ENCODE data around the gene TNFRSF8. TPM values are rescaled to one million over a fixed set of nuclear protein-coding genes. Genes with fewer than 3 reads are reported as not detected.
A peak's percentile ranks its signal among the peaks of the same experiment; 100 is the strongest.

TNFRSF8 gene
- total RNA-seq, 1 experiment from 2014 or later: not detected

DNA sequence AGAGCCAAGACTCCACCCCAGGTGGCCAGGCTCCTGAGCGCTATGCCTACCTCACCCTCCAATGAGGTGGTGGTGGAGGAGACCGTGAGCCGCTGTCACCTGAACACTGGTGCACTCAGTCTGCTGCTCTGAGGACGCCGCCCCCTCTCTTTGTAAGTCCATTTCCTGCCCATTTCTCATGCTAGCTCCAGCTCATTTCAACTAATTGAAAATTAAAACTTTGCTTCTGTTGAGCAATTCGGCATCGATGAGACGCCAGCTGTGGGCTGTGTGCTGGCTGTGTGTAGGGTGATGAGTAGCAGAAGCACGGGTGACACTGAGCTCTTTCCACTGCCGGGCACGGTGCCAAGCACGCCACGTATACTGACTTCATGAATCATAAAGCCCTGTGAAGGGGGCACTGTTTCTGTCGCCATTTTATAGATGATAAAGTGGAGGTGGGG is 114.9 kb downstream of the TNFRSF8 start:
- no peaks in the 10 kb centered on the region for H3K79me2 ChIP-seq (ENCODE audit: low read length)
- H2AFZ ChIP-seq (ENCODE audit: low read length): no peak overlapping the region
- BruUV-seq (replicated peaks): no TSS peak
- no peak overlapping the region for H3K4me2 ChIP-seq (ENCODE audit: low read length)
- H3F3A ChIP-seq (ENCODE audit: low read length, unreplicated experiment): no peaks in the 10 kb centered on the region
- CTCF ChIA-PET: interaction anchor here (1.1 kb wide), 1 partner anchor 53 kb away, joined by 3 read pairs; no protein-coding TSS in a partner anchor
- no peaks in the 10 kb centered on the region for H3K9me3 ChIP-seq (ENCODE audit: low read length)
- H3K9me2 ChIP-seq (replicated peaks; ENCODE audit: low read length): no peaks in the 10 kb centered on the region
- POLR2A ChIA-PET (ENCODE audit: unreplicated experiment): interaction anchor here (0.6 kb wide), 1 partner anchor 271 kb away, joined by 3 read pairs; no protein-coding TSS in a partner anchor
- no peaks in the 10 kb centered on the region for H3K27me3 ChIP-seq (ENCODE audit: low read length)
- no peaks in the 10 kb centered on the region for H4K20me1 ChIP-seq (ENCODE audit: low read length)
- intact Hi-C loops (cut with micrococcal nuclease): no loop called here
- DNase-seq: peak; percentile 55
- H3K4me3 ChIP-seq (ENCODE audit: low read length): no peak overlapping the region
- TF ChIP-seq, protein P1, sequence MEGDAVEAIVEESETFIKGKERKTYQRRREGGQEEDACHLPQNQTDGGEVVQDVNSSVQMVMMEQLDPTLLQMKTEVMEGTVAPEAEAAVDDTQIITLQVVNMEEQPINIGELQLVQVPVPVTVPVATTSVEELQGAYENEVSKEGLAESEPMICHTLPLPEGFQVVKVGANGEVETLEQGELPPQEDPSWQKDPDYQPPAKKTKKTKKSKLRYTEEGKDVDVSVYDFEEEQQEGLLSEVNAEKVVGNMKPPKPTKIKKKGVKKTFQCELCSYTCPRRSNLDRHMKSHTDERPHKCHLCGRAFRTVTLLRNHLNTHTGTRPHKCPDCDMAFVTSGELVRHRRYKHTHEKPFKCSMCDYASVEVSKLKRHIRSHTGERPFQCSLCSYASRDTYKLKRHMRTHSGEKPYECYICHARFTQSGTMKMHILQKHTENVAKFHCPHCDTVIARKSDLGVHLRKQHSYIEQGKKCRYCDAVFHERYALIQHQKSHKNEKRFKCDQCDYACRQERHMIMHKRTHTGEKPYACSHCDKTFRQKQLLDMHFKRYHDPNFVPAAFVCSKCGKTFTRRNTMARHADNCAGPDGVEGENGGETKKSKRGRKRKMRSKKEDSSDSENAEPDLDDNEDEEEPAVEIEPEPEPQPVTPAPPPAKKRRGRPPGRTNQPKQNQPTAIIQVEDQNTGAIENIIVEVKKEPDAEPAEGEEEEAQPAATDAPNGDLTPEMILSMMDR (conservative IDR thresholded peaks at IDR 0.05; ENCODE audit: low read depth, low read length): no peak
- TF ChIP-seq EZH2 (IDR thresholded peaks at IDR 0.05; ENCODE audit: low read length, unreplicated experiment) (no peak), EZH2phosphoT487 (IDR thresholded peaks at IDR 0.05; ENCODE audit: borderline replicate concordance, low read length) (no peak)
- H3K4me1 ChIP-seq (ENCODE audit: insufficient read depth, low read length): peaks cover 3% of the 10 kb centered on the region; the same call in 1 of the 2 replicates
- H3K27ac ChIP-seq (ENCODE audit: low read length): no peak overlapping the region
- ATAC-seq: peak; percentile 58
- H3K36me3 ChIP-seq (ENCODE audit: low read depth, low read length): no peaks in the 10 kb centered on the region
- no peak overlapping the region for H3K9ac ChIP-seq (ENCODE audit: low read length)

DNA sequence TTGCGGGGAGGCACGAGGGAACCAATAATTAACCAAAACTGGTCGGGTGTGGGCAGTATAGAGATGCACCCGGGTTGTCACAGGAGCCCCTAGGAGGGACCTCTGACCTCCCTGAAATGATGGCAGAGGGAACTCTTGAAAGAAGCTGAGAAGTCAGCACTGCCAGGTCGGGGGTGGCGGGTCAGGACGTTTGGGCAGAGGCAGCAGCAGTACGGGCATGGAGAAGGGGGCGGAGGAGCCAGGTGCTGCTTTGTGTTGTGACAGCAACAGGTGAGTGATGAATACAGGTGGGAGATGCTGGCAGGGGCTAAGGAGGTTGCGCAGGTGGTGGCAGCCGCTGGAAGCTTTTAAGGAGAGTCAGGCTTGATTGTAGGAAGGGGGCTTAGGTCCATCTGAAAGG is 115.4 kb downstream of the TNFRSF8 start:
- H3K4me2 ChIP-seq (ENCODE audit: low read length): no peak overlapping the region
- ATAC-seq: no peak
- no peaks in the 10 kb centered on the region for H3K27me3 ChIP-seq (ENCODE audit: low read length)
- no peaks in the 10 kb centered on the region for H3K79me2 ChIP-seq (ENCODE audit: low read length)
- H3K9ac ChIP-seq (ENCODE audit: low read length): no peak overlapping the region
- no peak overlapping the region for H3K27ac ChIP-seq (ENCODE audit: low read length)
- H3K4me1 ChIP-seq (ENCODE audit: insufficient read depth, low read length): peaks cover 3% of the 10 kb centered on the region; the same call in 1 of the 2 replicates
- POLR2A ChIA-PET (ENCODE audit: unreplicated experiment): no interaction called here
- intact Hi-C loops (cut with micrococcal nuclease): no loop called here
- BruUV-seq (replicated peaks): no TSS peak
- no peak overlapping the region for H2AFZ ChIP-seq (ENCODE audit: low read length)
- no peaks in the 10 kb centered on the region for H3K36me3 ChIP-seq (ENCODE audit: low read depth, low read length)
- no peaks in the 10 kb centered on the region for H3K9me3 ChIP-seq (ENCODE audit: low read length)
- no peaks in the 10 kb centered on the region for H4K20me1 ChIP-seq (ENCODE audit: low read length)
- no peaks in the 10 kb centered on the region for H3F3A ChIP-seq (ENCODE audit: low read length, unreplicated experiment)
- no peak for DNase-seq
- CTCF ChIA-PET: interaction anchor here (1.1 kb wide), 1 partner anchor 54 kb away, joined by 3 read pairs; no protein-coding TSS in a partner anchor
- TF ChIP-seq, protein P1 (conservative IDR thresholded peaks at IDR 0.05; ENCODE audit: low read depth, low read length): no peak
- TF ChIP-seq EZH2phosphoT487 (IDR thresholded peaks at IDR 0.05; ENCODE audit: borderline replicate concordance, low read length): no peak
- no peak for TF ChIP-seq EZH2 (IDR thresholded peaks at IDR 0.05; ENCODE audit: low read length, unreplicated experiment)
- no peaks in the 10 kb centered on the region for H3K9me2 ChIP-seq (replicated peaks; ENCODE audit: low read length)
- H3K4me3 ChIP-seq (ENCODE audit: low read length): no peak overlapping the region

DNA sequence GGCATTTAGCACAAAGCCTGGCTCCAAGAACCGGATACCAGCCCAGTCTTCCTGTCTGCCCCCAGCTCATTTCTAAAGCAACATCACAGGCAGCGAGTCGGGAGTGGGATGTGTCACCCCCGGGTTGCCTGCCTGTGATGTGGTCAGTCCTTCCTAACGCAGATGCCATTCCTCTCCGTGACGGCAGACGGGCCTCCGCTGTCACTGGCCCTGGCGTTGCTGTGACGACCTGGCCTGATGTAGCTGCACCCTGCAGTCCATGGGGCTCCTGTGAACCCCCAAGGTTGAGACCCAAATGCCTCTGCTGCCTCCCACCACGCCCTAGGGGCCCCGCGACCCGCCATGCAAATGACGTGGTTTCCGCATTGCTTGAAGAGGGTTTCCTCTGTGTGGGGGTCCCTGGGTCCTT is 116.0 kb downstream of the TNFRSF8 start:
- Histone ChIP-seq H3K4me1 (ENCODE audit: insufficient read depth, low read length) (peaks cover 3% of the 10 kb centered on the region; the same call in 1 of the 2 replicates), H3K4me2 (ENCODE audit: low read length) (no peak overlapping the region), H3K27ac (ENCODE audit: low read length) (no peak overlapping the region), H3K9me2 (replicated peaks; ENCODE audit: low read length) (no peaks in the 10 kb centered on the region), H3K79me2 (ENCODE audit: low read length) (no peaks in the 10 kb centered on the region), H3K36me3 (ENCODE audit: low read depth, low read length) (no peaks in the 10 kb centered on the region), H3K4me3 (ENCODE audit: low read length) (no peak overlapping the region), H2AFZ (ENCODE audit: low read length) (no peak overlapping the region), H3K9me3 (ENCODE audit: low read length) (no peaks in the 10 kb centered on the region), H3K9ac (ENCODE audit: low read length) (no peak overlapping the region), H3K27me3 (ENCODE audit: low read length) (no peaks in the 10 kb centered on the region), H4K20me1 (ENCODE audit: low read length) (no peaks in the 10 kb centered on the region), H3F3A (ENCODE audit: low read length, unreplicated experiment) (no peaks in the 10 kb centered on the region)
- DNase-seq (no peak), ATAC-seq (no peak)
- POLR2A ChIA-PET (ENCODE audit: unreplicated experiment): no interaction called here
- TF ChIP-seq EZH2 (IDR thresholded peaks at IDR 0.05; ENCODE audit: low read length, unreplicated experiment): no peak
- CTCF ChIA-PET: no interaction called here
- intact Hi-C loops (cut with micrococcal nuclease): no loop called here
- BruUV-seq (replicated peaks): no TSS peak
